K562 (cell line): ENCODE data around the gene APPL2. TPM values are rescaled to one million over a fixed set of nuclear protein-coding genes. Genes with fewer than 3 reads are reported as not detected.

ENCODE experiments used
- BRF1 ChIP-seq: IDR thresholded peaks from 3 replicates; pipeline ENCODE4 v1.6.1; 2011; ENCODE audit warnings: borderline replicate concordance, mild to moderate bottlenecking; ENCODE audit not compliant: insufficient read length; ENCODE audit errors: extremely low read depth
- E2F6 ChIP-seq, 2 experiments: IDR thresholded peaks; 2 replicates each; pipeline ENCODE4 v1.6.1; 2011; ENCODE audit warnings: borderline replicate concordance in 1 of 2, control low read depth in 1 of 2, low read depth in 1 of 2, low read length in 1 of 2, mild to moderate bottlenecking in 1 of 2, mixed read lengths in 1 of 2, moderate library complexity in 1 of 2; ENCODE audit not compliant: insufficient read depth in 1 of 2, insufficient read length in 1 of 2, poor library complexity in 1 of 2, severe bottlenecking in 1 of 2; ENCODE audit errors: extremely low read depth in 1 of 2
- ELF1 ChIP-seq: fragments of 200-800 bp; sonication (Bioruptor generic); IDR thresholded peaks from 2 replicates; pipeline ENCODE4 v1.6.1; 2016; ENCODE audit warnings: missing genetic modification characterization, missing compliant biosample characterization
- GMEB1 ChIP-seq: fragments of 250-450 bp; sonication (Bioruptor Pico); IDR thresholded peaks from 2 replicates; pipeline ENCODE4 v1.4.0; 2020; ENCODE audit warnings: mild to moderate bottlenecking
- L3MBTL2 ChIP-seq: fragments of 450-650 bp; IDR thresholded peaks from 2 replicates; pipeline ENCODE4 v1.6.1; 2016; ENCODE audit warnings: mild to moderate bottlenecking, moderate library complexity
- NEUROD1 ChIP-seq: fragments of 150-350 bp; IDR thresholded peaks from 2 replicates; pipeline ENCODE4 v1.6.1; 2014; ENCODE audit warnings: borderline replicate concordance, low read length, low read depth; ENCODE audit not compliant: partially characterized antibody
- TBP ChIP-seq: optimal IDR thresholded peaks from 2 replicates; pipeline ENCODE3; 2011; ENCODE audit warnings: low read depth, low read length, improper control_type of control experiment
- TCF3 ChIP-seq: sonication (generic); formaldehyde crosslinking; IDR thresholded peaks from 2 replicates; pipeline ENCODE4 v1.4.0; 2020; ENCODE audit warnings: mild to moderate bottlenecking, missing genetic modification reagents
- XRCC3 ChIP-seq: fragments of 450-650 bp; IDR thresholded peaks from 2 replicates; pipeline ENCODE4 v1.6.1; 2017; ENCODE audit warnings: mild to moderate bottlenecking, moderate library complexity
- ZBTB33 ChIP-seq: sonication (generic); formaldehyde crosslinking; IDR thresholded peaks from 2 replicates; pipeline ENCODE4 v1.8.1; 2023; ENCODE audit warnings: mild to moderate bottlenecking, missing genetic modification reagents
- ZNF318 ChIP-seq, 2 experiments: fragments of 450-650 bp; IDR thresholded peaks; 2 replicates each; pipeline ENCODE4 v1.6.1; 2016; ENCODE audit warnings: mild to moderate bottlenecking in 2 of 2, borderline replicate concordance in 1 of 2, low read depth in 1 of 2, moderate library complexity in 1 of 2
- ZNF436 ChIP-seq: fragments of 250-450, 450-650 bp; sonication (Bioruptor Pico); formaldehyde crosslinking; IDR thresholded peaks from 2 replicates; pipeline ENCODE4 v1.7.0; 2020; ENCODE audit warnings: mild to moderate bottlenecking
- ZNF75A ChIP-seq: fragments of 450-650 bp; formaldehyde crosslinking; IDR thresholded peaks from 2 replicates; pipeline ENCODE4 v1.4.0; 2020; ENCODE audit warnings: mild to moderate bottlenecking
- polyA plus RNA-seq, 8 experiments: library from polyadenylated mRNA; depleted of rRNA in 4 of 8; stranded (reverse) in 5 of 8; unstranded in 3 of 8; fragments of >200 nt; fragmentation: Nextera tagmentation in 2 of 8; fragmentation: Illumina TruSeq in 1 of 8; extraction: Ambion mirVana in 2 of 8; extraction: Trizol in 1 of 8; gene quantifications; 2 replicates each; pipeline versions ENCODE4 v1.2.1 to v1.2.3, GENCODE V29; 2011 to 2014; ENCODE audit warnings: inconsistent platforms in 1 of 8, missing spikeins in 1 of 8
- total RNA-seq, 7 experiments: library from RNA; depleted of rRNA in 6 of 7; stranded (reverse); fragments of >200 nt in 6 of 7; fragmentation: Illumina TruSeq in 2 of 7; extraction: Trizol in 2 of 7; gene quantifications; 2 replicates each; pipeline versions ENCODE4 v1.2.1 to v1.2.3, GENCODE V29; 2011 to 2021; ENCODE audit warnings: low replicate concordance in 1 of 7

The APPL2 gene
- total and polyA plus RNA-seq, 9 of the 15 experiments (the other 6 are each of a cell fraction or from before 2014, with no cell fraction given): 2.1 to 14.4 (median 8.2) TPM

- TF ChIP-seq ZNF318 (IDR thresholded peaks at IDR 0.05; ENCODE audit: borderline replicate concordance in 1 of 2, low read depth in 1 of 2) (no peak), ZNF436 (CRISPR knock-in tag) (no peak), TCF3 (CRISPR knock-in tag) (no peak), ZNF75A (CRISPR knock-in tag) (0 out of 2 replicates have a peak, but pooled peaks have one; percentile 19), L3MBTL2 (peak; percentile 58; the same call in 1 of the 2 replicates), BRF1 (no peak), ZBTB33 (CRISPR knock-in tag) (no peak), ELF1 (peak; percentile 97), GMEB1 (CRISPR knock-in tag) (peak; percentile 53), TBP (peak; percentile 53), E2F6 (IDR thresholded peaks at IDR 0.05; ENCODE audit: borderline replicate concordance in 1 of 2, extremely low read depth in 1 of 2, insufficient read depth in 1 of 2, insufficient read length in 1 of 2, low read depth in 1 of 2, low read length in 1 of 2, poor library complexity in 1 of 2, severe bottlenecking in 1 of 2) (peak; percentile 40 to 55), XRCC3 (no peak), NEUROD1 (no peak)
These were observed at the start of gene APPL2 (continued) for GRCh38 chr12:105235732-105236476.
